ENCODE results near the gene CIBAR2. TPM values are rescaled to one million over a fixed set of nuclear protein-coding genes. Genes with fewer than 3 reads are reported as not detected.

The CIBAR2 gene
- total and polyA plus RNA-seq, 9 of the 15 experiments (the other 6 are each of a cell fraction or from before 2014, with no cell fraction given), result not detected

DNA sequence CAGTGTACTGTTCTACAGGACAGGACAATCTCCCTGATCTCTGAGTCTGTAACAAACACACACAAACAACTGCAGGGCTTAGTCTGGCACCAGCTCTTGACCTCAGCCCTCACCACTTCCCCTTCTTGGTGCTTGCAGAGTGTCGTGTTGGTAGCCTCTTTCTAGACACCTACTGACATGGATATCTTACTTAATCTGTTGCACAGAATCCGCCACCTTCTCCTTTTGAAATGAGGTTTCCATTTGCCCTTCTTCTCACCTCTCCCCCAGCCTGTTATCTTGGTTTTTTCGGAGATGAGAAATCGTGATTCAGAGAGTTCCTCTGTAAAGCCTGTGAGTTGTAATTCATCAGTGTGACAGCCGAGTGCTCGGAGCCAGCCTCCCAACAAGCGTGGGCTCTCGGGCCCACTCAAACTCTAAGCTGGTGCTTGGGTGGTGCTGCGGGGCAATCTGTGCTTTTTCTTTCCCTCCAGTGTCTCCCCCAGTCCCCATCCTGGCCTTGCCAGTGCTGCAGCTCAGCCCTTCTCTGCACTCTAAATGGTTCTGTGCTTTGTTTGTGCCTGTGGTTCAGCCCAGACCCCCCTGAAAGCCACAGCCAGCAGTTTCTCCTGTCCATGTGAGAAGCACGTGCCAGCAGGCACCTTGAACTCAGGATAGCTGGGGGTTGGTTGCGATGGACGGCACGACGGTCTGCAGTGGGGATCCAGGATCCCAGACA is 56.6 kb downstream of the CIBAR2 start (continued):
- TF ChIP-seq ATF3 (IDR thresholded peaks at IDR 0.05) (peak; percentile 43; the same call in 1 of the 2 replicates), ATF3 (CRISPR knock-in tag; conservative IDR thresholded peaks at IDR 0.05) (no peak; the same call in 1 of the 2 replicates), ZNF318 (IDR thresholded peaks at IDR 0.05; ENCODE audit: borderline replicate concordance in 1 of 2, low read depth in 1 of 2) (peak in 1 of 2 experiments; percentile 95; a peak in 2 of 4 replicates), CTBP1 (IDR thresholded peaks at IDR 0.05; ENCODE audit: borderline replicate concordance) (peak; percentile 96), SMARCC2 (IDR thresholded peaks at IDR 0.05; ENCODE audit: low read depth) (peak; percentile 89), FOXK2 (conservative IDR thresholded peaks at IDR 0.05 in 1 of 2, IDR thresholded peaks at IDR 0.05 in 1 of 2; ENCODE audit: low read depth in 2 of 2) (peak; percentile 63 to 79; a peak in 3 of 4 replicates), MAZ (CRISPR knock-in tag; conservative IDR thresholded peaks at IDR 0.05 in 1 of 2, IDR thresholded peaks at IDR 0.05 in 1 of 2) (peak; percentile 47 to 51; a peak in 2 of 4 replicates), EP300 (IDR thresholded peaks at IDR 0.05; ENCODE audit: low read length) (peak; percentile 68), FOS (IDR thresholded peaks at IDR 0.05; ENCODE audit: extremely low read depth, insufficient read length) (no peak), NR2C1 (IDR thresholded peaks at IDR 0.05) (no peak), NR2C1 (tag; IDR thresholded peaks at IDR 0.05) (peak; percentile 76), ZBTB12 (CRISPR knock-in tag; IDR thresholded peaks at IDR 0.05) (peak; percentile 49; the same call in 1 of the 2 replicates), HLTF (IDR thresholded peaks at IDR 0.05) (no peak), ZNF778 (CRISPR knock-in tag; IDR thresholded peaks at IDR 0.05) (no peak)
- TF ChIP-seq, protein P1, sequence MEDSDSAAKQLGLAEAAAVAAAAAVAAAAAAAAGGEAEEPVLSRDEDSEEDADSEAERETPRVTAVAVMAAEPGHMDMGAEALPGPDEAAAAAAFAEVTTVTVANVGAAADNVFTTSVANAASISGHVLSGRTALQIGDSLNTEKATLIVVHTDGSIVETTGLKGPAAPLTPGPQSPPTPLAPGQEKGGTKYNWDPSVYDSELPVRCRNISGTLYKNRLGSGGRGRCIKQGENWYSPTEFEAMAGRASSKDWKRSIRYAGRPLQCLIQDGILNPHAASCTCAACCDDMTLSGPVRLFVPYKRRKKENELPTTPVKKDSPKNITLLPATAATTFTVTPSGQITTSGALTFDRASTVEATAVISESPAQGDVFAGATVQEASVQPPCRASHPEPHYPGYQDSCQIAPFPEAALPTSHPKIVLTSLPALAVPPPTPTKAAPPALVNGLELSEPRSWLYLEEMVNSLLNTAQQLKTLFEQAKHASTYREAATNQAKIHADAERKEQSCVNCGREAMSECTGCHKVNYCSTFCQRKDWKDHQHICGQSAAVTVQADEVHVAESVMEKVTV (CRISPR knock-in tag; IDR thresholded peaks at IDR 0.05), result 0 out of 2 replicates have a peak, but pooled peaks have one; percentile 20

Measured in K562 (cell line).